HEK293T (cell line): ENCODE measurements around the gene RAD51B.

Source experiments
- ARNT ChIP-seq: fragments of 450-650 bp; IDR thresholded peaks from 2 replicates; pipeline ENCODE4 v1.6.1; 2017; ENCODE audit warnings: mild to moderate bottlenecking
- BHLHE40 ChIP-seq: fragments of 450-650 bp; IDR thresholded peaks from 2 replicates; pipeline ENCODE4 v1.6.1; 2016; ENCODE audit warnings: mild to moderate bottlenecking, moderate library complexity, borderline replicate concordance
- ELF4 ChIP-seq: fragments of 450-650 bp; IDR thresholded peaks from 2 replicates; pipeline ENCODE4 v1.6.1; 2017; ENCODE audit warnings: antibody characterized with exemption
- FOXA1 ChIP-seq: fragments of 450-650 bp; IDR thresholded peaks from 2 replicates; pipeline ENCODE4 v1.6.1; 2016; ENCODE audit warnings: mild to moderate bottlenecking
- FOXK2 ChIP-seq: fragments of 450-650 bp; IDR thresholded peaks from 2 replicates; pipeline ENCODE4 v1.6.1; 2016; ENCODE audit warnings: mild to moderate bottlenecking
- FOXM1 ChIP-seq: fragments of 450-650 bp; IDR thresholded peaks from 2 replicates; pipeline ENCODE4 v1.6.1; 2017; ENCODE audit warnings: mild to moderate bottlenecking, borderline replicate concordance
- L3MBTL2 ChIP-seq: fragments of 450-650 bp; conservative IDR thresholded peaks from 2 replicates; pipeline ENCODE4 v1.6.1; 2016; ENCODE audit warnings: mild to moderate bottlenecking
- SP1 ChIP-seq: fragments of 450-650 bp; IDR thresholded peaks from 2 replicates; pipeline ENCODE4 v1.6.1; 2017
- SUZ12 ChIP-seq: fragments of 450-650 bp; IDR thresholded peaks from 2 replicates; pipeline ENCODE4 v1.6.1; 2016; ENCODE audit warnings: mild to moderate bottlenecking
- TARDBP ChIP-seq: fragments of 450-650 bp; IDR thresholded peaks from 2 replicates; pipeline ENCODE4 v1.6.1; 2016
- ZNF384 ChIP-seq: fragments of 450-650 bp; IDR thresholded peaks from 2 replicates; pipeline ENCODE4 v1.6.1; 2016

GRCh38 chr14:67782090-67782489 is 37.5 kb upstream of the RAD51B start:
- TF ChIP-seq SP1 (no peak), SUZ12 (no peak), FOXA1 (no peak), BHLHE40 (no peak), ARNT (no peak), FOXM1 (no peak), L3MBTL2 (no peak), TARDBP (no peak), ELF4 (no peak), FOXK2 (no peak), ZNF384 (no peak)
